ENCODE results near the gene NEK1.
"Not testable (repeated sequence)": the region's sequence is repeated elsewhere in the genome, so short reads cannot be mapped to it uniquely, and the experiment has no call there.

NEK1 gene

DNA sequence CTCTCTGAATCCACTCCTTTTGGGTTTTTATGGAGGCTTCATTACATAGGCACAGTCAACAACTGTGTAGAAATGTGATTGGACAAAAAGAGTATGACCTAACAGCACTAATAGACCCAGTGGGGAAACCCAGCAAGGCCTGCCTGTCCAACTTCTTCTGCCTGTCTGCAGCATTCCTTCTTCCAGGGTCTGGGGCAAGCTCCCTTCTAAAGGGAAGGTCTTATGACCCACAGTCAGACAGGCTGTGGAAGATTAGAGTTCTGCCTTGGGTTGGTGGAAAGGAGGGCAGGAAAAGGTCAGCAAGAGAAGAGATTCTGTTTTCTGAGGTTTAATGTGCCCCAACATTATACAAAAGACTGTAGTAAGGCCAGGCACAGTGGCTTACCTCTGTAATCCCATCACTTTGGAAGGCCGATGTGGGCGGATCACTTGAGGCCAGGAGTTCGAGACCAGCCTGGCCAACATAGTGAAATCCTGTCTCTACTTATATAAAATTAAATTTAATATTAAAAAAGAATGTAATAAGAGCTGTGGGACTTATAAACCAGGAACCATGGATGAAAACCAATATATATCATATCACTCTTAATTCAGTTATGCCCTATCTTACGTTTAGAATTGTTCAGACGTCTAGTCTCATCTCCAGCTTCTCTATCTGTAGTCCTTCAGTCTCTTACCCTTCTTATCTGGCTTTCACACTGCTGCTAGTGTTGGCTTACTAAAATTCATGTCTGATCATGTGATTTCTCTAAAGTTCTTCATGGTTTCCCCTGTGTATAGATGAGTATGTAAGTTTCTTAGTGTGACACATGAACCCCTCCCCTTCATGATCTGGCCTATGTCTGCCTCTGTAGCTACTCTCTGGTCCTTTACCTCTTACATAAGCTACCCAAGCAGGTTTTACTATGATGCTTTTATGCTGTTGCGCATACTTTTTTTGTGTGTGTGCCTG is 14.2 kb upstream of the NEK1 start:
- peak in 1 of 5 experiments; percentile 56 for DNase-seq

GRCh38 chr4:169625886-169626285 is 13.5 kb upstream of the NEK1 start:
- DNase-seq = no peak

DNA sequence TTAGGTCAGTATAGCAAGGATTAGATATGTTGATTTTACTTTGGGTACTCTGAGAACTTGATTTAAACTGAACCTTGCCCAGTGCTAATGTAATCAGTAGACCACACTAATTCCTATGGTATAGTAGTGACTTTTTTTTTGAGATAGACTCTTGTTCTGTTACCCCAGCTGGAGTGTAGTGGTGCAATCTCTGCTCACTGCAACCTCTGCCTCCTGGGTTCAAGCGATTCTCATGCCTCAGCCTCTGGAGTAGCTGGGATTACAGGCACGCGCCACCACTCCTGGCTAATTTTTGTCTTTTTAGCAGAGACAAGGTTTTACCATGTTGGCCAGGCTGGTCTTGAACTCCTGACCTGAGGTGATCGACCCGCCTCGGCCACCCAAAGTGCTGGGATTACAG is 11.6 kb upstream of the NEK1 start:
- not testable (repeated sequence) for DNase-seq

- peak in 1 of 5 experiments; percentile 10 for DNase-seq
These were observed 10.2 kb upstream of the NEK1 start for GRCh38 chr4:169622566-169622965.

- peak in 3 of 5 experiments; percentile 21 to 94 (median 82) for DNase-seq
These were observed 9.5 kb upstream of the NEK1 start for GRCh38 chr4:169621731-169622492.

DNA sequence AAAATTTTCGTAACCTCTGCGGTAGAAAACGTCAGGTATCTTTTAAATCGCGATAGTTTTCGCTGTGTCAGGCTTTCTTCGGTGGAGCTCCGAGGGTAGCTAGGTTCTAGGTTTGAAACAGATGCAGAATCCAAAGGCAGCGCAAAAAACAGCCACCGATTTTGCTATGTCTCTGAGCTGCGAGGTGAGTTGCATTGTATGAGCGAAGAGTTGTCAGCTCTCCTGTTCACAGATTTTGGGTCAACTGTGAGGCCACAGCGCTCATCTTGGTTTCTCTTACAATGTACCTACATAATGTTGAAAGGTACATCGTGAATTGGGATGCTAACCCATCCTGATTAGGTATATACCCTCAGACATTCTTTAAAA is 8.5 kb upstream of the NEK1 start:
- DNase-seq = peak in 2 of 5 experiments; percentile 9 to 67

GRCh38 chr4:169619958-169620879 is 7.8 kb upstream of the NEK1 start, which contains the start of gene CLCN3:
TSS of gene CLCN3 (plus strand) at chr4:169620578. CDS start at chr4:169635929, 15,351 bp downstream.
- peak; percentile 62 to 97 (median 79) for DNase-seq

DNA sequence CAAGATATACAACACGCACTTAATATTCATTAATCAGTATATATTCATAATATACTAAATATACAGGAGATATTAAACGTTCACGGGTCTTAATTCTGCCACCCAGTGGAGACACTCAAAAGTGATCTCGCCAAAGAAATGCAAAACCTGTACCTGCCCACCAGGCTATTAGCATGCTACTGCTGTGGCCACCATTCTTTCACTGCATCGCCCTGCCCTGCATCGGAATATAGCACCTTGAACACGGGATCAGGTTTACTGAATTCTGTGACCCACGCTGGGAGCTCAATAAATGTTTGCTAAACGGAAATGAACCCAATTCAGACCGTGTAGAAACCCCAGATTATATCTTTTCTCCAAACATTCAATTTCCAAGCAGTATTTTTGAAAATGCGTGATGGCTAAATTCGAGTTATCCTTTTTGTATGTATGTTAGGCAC is 7.2 kb upstream of the NEK1 start:
- peak in 2 of 5 experiments; percentile 44 to 72 for DNase-seq

GRCh38 chr4:169618986-169619385 is 6.6 kb upstream of the NEK1 start:
- DNase-seq = no peak

DNA sequence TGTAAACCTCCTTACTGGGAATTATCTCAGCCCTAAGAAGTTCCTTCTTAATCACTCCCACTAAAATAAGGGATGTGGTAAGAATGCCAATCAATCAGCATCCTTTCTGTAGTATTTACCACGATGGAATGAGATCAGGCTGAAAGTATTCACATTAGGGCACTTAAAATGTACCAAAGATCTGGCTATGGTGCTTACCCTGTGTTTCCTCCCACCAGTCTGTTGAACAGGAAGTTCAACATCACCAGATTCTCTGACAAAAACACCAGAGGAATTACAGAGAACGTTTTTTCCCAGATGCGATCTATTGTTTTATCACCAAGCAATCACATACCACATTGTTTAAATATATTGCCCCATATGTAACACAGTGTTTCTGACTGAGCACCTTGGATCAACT is 5.9 kb upstream of the NEK1 start:
- DNase-seq = peak in 1 of 5 experiments; percentile 48

DNA sequence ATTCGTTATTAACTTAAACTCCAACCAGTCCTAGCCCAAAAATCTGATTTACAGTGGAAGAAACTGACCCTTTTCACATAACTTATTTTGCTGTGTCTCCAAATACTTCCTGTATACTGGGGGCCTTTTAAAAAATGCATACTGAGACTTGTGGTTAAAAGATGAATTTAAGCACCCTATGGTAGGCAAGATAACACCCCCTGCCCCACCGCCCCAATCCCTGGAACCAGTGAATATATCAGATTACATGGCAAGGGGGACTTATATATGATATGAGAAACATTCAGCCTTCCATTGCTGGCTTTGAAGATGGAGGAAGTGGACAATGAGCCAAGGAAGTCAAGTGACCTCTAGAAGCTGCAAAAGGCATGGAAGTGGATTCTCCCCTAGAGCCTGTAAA is 4.9 kb upstream of the NEK1 start:
- no peak for DNase-seq

GRCh38 chr4:169616846-169617245 is 4.5 kb upstream of the NEK1 start:
- DNase-seq = no peak

DNA sequence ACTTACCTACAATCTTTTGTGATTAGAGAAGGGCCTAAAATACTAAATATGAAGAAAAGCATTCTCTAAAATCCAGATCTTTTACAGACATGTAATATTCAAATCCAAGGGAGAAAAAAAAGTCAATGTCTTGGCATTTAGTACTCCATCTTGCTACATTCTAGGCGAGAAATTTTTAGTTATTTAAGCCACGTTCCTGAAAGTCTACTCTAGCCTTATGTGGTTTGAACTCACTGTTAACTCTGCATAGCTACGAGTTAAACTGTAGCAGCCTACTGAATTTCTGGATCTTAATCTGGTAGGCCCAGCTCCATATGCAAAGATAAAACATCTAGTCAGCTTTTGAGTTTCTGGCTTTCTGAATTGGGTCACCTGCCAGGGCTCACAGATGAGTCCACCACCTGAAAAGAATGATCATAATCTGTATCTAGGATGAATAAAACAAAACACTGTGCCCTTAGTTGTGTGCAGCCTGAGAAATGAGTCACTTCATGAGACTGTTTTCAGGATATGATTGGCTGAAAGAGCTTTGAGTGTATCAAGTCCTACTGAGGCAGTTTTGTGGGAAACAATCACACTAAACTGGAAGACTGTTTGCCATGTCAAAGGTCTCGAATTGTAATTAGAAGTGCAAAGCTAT is 3.2 kb upstream of the NEK1 start:
- peak in 1 of 5 experiments; percentile 83 for DNase-seq

- DNase-seq = peak; percentile 32 to 81 (median 59)
These were observed 782 bp upstream of the NEK1 start for GRCh38 chr4:169612871-169613859.

DNA sequence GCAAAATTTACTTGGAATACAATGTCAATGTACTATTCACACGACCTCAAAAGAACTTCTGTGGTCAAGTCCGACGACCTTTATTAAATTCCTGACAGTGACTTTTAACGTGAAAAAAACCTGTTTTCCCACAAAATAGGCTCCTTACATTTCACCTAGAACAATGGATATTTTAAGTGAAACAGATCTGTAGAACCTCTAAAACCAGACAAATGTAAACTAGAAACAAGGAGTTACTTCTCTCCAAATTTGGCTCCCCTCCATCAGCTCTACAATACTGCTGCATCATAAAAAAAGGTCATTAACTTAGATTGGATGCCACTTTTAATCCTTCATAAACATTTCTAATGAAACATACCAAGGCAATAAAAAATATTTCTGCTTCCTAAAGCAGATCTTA is 1.2 kb downstream of the NEK1 start:
- no peak for DNase-seq

DNA sequence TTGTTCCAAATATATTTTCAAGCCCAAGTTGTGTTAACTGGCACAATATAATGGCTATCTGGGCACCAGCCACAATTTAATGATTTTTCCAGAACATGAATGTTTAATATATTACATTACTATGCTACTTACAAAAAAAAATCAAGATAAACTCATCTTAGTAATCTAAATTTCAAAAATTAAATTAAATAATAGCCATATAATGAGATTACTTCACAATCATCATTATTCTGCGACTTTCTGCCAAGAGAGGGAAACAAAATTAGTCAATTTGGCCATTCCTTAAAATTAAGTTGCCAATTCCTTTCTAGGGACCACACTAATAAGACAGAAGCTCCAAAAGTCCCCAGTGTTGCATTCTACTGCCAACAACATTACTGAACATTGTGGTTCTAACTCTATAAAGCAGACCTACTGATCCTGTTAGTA is 7.5 kb downstream of the NEK1 start:
- DNase-seq = no peak

GRCh38 chr4:169604131-169604900 is 8.1 kb downstream of the NEK1 start:
- DNase-seq = peak in 1 of 5 experiments; percentile 88

- DNase-seq = no peak
These were observed 9.1 kb downstream of the NEK1 start for GRCh38 chr4:169603312-169603711.

- peak in 1 of 5 experiments; percentile 21 for DNase-seq
These were observed 11.2 kb downstream of the NEK1 start for GRCh38 chr4:169601016-169601771.

All from T-helper 2 cell (primary cell).